ENCODE measurements around the gene OLFM1.

Gene OLFM1

DNA sequence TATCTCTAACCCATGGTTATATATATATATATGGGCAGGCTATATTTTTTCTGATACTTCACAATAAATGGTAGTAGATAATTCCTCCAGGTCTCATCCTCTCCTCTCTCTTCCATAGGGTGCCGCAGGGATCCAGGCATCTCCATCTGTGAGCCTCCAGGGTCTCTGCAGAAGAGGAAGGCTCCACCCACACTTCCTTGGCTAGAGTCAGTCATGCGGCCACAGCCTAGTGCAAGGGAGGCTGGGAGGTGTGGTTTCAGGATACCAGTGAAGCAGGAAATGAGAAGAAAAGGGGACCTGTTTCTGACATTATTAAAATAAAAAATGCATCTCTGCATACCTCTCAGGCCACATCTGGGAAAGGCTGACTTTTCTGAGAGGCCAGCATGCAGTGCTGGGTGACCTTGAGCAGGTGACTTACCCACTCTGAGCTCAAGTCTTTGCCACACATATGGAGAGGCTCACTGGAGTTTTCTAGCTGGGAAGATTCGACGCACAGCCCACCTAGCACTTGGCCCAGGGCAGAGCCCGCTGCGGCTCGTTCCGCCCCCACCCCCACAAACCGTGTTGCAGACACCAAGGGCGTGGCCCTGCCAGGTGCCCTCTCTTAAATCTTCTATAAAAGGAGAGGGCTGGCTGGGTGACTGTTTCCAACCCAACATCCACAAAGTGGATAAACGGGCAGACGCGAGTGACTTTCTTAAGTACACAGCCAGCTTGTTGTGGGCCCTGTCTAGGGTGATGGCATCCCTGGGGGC is 47.9 kb downstream of the OLFM1 start:
- H3K4me3 ChIP-seq (ENCODE audit: low read length), result no peak overlapping the region
- TF ChIP-seq, protein P1, sequence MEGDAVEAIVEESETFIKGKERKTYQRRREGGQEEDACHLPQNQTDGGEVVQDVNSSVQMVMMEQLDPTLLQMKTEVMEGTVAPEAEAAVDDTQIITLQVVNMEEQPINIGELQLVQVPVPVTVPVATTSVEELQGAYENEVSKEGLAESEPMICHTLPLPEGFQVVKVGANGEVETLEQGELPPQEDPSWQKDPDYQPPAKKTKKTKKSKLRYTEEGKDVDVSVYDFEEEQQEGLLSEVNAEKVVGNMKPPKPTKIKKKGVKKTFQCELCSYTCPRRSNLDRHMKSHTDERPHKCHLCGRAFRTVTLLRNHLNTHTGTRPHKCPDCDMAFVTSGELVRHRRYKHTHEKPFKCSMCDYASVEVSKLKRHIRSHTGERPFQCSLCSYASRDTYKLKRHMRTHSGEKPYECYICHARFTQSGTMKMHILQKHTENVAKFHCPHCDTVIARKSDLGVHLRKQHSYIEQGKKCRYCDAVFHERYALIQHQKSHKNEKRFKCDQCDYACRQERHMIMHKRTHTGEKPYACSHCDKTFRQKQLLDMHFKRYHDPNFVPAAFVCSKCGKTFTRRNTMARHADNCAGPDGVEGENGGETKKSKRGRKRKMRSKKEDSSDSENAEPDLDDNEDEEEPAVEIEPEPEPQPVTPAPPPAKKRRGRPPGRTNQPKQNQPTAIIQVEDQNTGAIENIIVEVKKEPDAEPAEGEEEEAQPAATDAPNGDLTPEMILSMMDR (conservative IDR thresholded peaks at IDR 0.05; ENCODE audit: low read depth, low read length), result no peak
- no peak for DNase-seq (ENCODE audit: low read depth)

DNA sequence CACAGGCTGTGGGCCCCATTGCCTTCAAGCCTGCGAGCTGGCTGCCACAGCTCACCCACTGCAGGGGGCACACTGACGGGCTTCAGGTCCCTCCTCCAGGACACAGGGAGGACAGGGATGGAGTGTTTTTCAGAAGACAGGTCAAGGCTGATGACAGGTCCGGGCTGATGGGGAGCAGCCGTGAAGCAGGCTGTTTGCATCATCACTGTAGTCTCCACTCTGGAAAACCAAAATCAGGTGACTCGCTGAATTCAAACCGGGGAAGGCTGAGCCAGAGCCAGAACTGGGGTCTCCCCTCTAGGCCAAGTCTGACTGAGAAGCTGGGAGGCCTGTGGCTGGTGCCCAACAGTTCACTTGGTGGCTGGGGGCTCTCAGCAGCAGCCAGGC is 48.5 kb downstream of the OLFM1 start:
- DNase-seq (ENCODE audit: low read depth), result no peak
- H3K4me3 ChIP-seq (ENCODE audit: low read length), result no peak overlapping the region
- TF ChIP-seq, protein P1 (conservative IDR thresholded peaks at IDR 0.05; ENCODE audit: low read depth, low read length), result no peak

DNA sequence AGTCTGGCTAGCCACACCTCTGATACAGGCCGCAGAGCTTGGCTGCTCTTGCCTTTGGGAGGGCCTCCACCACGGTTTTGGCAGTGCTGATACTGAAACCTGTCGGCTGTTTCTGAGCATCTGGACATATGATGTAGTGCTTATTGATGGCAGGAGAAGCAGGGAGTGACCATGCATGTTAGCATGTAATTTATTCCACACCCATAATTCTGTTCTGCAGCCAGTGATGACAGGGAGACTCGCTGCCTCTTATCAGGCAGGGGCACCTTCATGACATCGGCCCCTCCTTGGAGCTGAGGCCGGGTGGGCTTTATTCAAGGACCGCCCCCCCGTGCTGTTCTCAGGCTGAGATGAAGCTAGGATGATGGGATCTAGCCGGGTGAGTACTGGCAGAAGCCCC is 49.0 kb downstream of the OLFM1 start:
- TF ChIP-seq, protein P1 (conservative IDR thresholded peaks at IDR 0.05; ENCODE audit: low read depth, low read length), result no peak
- no peak for DNase-seq (ENCODE audit: low read depth)

DNA sequence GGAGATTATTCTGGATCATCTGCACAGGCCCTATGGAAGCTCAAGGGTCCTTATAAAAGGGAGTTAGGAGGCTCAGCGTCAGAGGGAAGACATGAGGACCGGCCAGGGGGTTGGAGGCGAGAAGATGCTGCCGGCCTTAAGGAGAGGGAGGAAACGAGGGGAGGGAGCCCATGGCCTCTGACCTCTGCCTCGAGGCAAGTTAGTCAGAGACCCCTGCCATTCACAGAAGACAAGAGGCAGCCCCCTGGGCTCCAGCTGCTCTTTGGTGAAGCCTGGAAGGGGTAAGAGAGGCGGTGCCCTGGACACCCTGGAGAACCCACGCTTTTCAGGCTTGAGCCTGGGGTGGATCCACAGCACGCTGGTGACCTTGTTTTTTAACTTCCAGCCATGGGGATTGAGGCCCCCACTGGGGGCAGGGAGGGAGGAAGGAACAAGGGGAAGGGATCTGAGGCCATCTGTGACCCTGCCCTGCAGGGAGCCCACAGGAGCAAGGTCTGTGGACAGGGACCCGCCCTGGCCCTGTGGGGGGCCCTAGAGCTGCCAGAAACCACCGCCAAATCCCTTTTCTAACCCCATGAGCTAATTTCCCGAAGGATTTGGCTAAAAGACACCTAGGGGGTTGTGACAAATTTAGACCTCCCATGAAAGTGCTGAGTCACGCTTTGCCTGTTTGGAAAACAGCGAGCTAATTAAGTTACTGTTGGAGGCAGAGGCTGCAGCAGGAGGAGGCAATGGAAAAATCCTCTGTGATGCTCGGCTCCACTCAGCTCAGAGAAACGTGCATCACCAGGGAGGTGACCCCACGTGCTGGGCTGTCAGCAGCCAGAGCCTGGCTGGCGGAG is 49.7 kb downstream of the OLFM1 start:
- no peak for DNase-seq (ENCODE audit: low read depth)
- TF ChIP-seq, protein P1 (conservative IDR thresholded peaks at IDR 0.05; ENCODE audit: low read depth, low read length), result no peak
- no peak overlapping the region for H3K4me3 ChIP-seq (ENCODE audit: low read length)

More for the DNA sequence above, 49.0 kb downstream of the OLFM1 start:
- no peak overlapping the region for H3K4me3 ChIP-seq (ENCODE audit: low read length)

DNA sequence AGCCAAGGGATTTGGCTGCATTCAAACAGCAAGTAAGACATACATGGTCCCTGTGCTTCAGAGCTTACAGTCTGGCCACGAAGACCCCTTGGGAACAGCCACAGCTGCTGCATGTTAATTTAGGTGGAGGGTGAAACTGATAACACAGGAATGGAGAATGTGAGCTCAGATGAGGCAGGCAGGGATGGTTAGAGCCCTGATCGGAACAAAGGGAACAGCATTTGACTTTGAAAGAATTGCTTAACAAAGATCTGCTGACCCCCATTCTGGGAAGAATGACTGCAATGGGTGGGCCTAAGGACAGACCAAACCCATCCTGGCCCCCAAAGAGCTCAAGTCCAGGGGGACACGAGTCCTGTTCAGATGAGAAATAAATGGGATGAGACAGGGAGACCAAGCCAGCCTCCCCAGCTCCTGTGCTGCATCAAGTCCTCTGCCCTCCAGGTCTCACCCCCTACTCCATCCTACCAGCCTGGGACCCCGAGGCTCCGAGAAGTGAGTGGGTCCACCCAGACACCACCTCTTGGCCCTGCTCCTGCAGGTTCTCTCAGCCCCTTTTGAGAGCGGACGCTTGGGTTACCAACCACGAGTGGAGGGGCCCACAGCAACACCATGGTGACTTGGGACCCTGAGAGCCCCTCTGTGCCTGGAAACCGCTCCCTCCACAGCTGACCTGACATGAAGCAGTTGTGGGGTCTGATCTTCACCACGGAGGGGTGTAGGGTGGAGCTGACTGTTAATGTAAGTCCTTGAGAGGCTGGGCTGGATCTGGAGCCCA is 50.8 kb downstream of the OLFM1 start:
- TF ChIP-seq, protein P1 (conservative IDR thresholded peaks at IDR 0.05; ENCODE audit: low read depth, low read length), result no peak
- H3K4me3 ChIP-seq (ENCODE audit: low read length), result no peak overlapping the region
- DNase-seq (ENCODE audit: low read depth), result no peak

DNA sequence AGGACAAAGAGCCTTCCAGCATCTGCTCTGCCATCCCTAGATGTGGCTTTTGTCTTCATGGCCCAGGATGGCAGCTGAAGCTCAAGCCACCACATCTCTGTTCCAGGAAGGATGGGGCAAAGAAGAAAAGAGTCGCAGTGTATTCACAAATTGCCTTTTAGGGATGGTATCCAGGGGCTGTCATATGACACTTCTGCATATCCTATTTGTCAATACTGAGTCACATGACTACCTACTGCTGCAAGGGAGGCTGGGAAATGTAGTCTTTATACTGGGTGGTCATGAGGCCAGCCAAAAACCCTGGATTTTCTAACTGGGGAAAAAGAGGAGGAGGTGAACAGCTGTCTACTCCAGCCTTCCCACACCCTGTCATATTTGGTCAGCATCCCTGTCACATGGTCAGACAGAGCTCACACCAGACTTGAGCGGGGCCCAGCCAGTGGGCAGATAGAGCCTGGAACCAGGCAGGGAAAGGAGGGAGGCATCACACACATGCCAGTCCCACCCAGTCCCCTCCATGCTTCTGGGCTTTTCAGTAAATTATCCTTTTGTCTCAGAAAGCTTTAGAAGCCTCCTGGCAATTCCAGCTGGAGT is 52.0 kb downstream of the OLFM1 start:
- TF ChIP-seq, protein P1 (conservative IDR thresholded peaks at IDR 0.05; ENCODE audit: low read depth, low read length), result no peak
- no peak for DNase-seq (ENCODE audit: low read depth)
- no peak overlapping the region for H3K4me3 ChIP-seq (ENCODE audit: low read length)
